Activated T-helper 1 cell treated with anti-CD3 and anti-CD28 coated beads, Interleukin-12 subunit alpha, Interleukin-12 subunit beta, Interleukin-2, Interleukin-4 antibody, amounts not matched to agents 30 ng/mL and 10 ng/mL and 1 ng/mL, durations not matched to agents 14 hours and 24 hours and 36 hours (primary cell): ENCODE results near the gene SSH3. TPM values are rescaled to one million over a fixed set of nuclear protein-coding genes. Genes with fewer than 3 reads are reported as not detected.
A peak's percentile ranks its signal among the peaks of the same experiment; 100 is the strongest.
"Not testable (repeated sequence)": the region's sequence is repeated elsewhere in the genome, so short reads cannot be mapped to it uniquely, and the experiment has no call there.

Experiments used
- DNase-seq: peaks from one replicate; pipeline ENCODE4 v3.0.0; 2021; ENCODE audit warnings: low spot score
- H3K27ac Mint-ChIP-seq: one replicate; pipeline ENCODE4 v1.8.0; 2021; ENCODE audit warnings: mild to moderate bottlenecking, mixed read lengths
- H3K27me3 Mint-ChIP-seq: one replicate; pipeline ENCODE4 v1.8.0; 2022; ENCODE audit warnings: mild to moderate bottlenecking, moderate library complexity, mixed read lengths; ENCODE audit not compliant: insufficient read depth
- H3K36me3 Mint-ChIP-seq: one replicate; pipeline ENCODE4 v1.8.0; 2021; ENCODE audit warnings: low read depth, mixed read lengths
- H3K4me1 Mint-ChIP-seq: one replicate; pipeline ENCODE4 v1.8.0; 2021; ENCODE audit warnings: low read depth, mixed read lengths
- H3K4me3 Mint-ChIP-seq: one replicate; pipeline ENCODE4 v1.8.0; 2021; ENCODE audit warnings: mild to moderate bottlenecking, moderate library complexity, mixed read lengths
- H3K9me3 Mint-ChIP-seq: one replicate; pipeline ENCODE4 v1.8.0; 2021; ENCODE audit warnings: mixed read lengths
- intact Hi-C: fragments of 100-400 bp; cut with micrococcal nuclease; formaldehyde crosslinking; loops from one replicate; pipeline ENCODE4 v1.15.1; 2024
- total RNA-seq: library from RNA; stranded (reverse); gene quantifications from 2 replicates; pipeline ENCODE4 v1.2.3, GENCODE V29; 2022

Gene SSH3
- total RNA-seq, 1 donor from 2014 or later: 9.4 TPM

DNA sequence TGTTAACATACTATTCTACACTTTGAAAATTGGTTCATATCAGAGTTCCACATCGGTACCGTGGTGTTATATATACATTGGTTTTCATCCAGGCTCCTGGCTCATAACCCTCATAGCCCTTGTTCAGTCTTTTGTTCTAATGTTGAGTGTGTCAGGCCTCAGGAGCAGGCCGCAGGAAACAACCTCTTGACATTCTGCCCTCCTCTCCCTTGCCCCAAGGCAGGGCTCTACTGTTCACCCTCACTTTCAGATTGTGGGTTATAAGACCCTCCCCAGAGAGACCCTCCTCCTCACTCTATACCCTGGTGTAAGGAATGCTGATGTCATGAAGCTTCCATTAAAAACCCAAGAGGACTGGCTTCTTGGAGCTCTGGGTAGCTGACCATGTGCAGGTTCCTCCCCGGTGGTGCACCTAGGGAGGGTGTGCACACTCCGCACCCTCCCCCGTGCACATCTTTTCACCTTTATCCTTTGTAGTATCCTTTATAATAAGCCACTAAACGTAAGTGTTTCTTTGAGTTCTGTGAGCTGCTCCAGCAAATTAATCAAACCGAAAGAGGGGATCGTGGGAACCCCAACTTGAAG is 12.1 kb downstream of the SSH3 start:
- Mint-ChIP-seq H3K27me3 (peaks cover 4% of the 10 kb centered on the region), H3K36me3 (peaks cover 4% of the 10 kb centered on the region), H3K27ac (no peak overlapping the region), H3K4me3 (peak overlapping the region; percentile 77), H3K4me1 (peaks cover 41% of the 10 kb centered on the region), H3K9me3 (no peaks in the 10 kb centered on the region)
- no peak for DNase-seq
- intact Hi-C loops: no loop called here

DNA sequence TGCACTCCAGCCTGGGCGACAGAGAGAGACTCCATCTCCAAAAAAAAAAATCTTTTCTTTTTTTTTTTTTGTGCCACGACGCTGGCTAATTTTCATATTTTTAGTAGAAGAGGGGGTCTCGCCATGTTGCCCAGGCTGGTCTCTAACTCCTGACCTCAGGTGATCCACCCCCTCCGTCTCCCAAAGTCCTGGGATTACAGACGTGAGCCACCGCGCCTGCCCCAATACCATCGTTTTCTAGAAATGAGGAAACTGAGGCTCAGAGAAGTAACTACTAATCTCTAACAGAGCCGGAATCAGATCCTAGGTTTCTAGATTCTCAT is 13.5 kb downstream of the SSH3 start:
- Mint-ChIP-seq H3K27me3 (peaks cover 4% of the 10 kb centered on the region), H3K4me1 (peaks cover 43% of the 10 kb centered on the region), H3K4me3 (peak overlapping the region; percentile 94), H3K27ac (peak overlapping the region; percentile 100), H3K36me3 (peaks cover 4% of the 10 kb centered on the region), H3K9me3 (no peaks in the 10 kb centered on the region)
- DNase-seq: no peak
- intact Hi-C loops: loop anchor here (1.0 to 2.0 kb wide), 11 partner anchors 14 to 236 kb away; partner anchors contain the start of genes AIP, POLD4 and SSH3

DNA sequence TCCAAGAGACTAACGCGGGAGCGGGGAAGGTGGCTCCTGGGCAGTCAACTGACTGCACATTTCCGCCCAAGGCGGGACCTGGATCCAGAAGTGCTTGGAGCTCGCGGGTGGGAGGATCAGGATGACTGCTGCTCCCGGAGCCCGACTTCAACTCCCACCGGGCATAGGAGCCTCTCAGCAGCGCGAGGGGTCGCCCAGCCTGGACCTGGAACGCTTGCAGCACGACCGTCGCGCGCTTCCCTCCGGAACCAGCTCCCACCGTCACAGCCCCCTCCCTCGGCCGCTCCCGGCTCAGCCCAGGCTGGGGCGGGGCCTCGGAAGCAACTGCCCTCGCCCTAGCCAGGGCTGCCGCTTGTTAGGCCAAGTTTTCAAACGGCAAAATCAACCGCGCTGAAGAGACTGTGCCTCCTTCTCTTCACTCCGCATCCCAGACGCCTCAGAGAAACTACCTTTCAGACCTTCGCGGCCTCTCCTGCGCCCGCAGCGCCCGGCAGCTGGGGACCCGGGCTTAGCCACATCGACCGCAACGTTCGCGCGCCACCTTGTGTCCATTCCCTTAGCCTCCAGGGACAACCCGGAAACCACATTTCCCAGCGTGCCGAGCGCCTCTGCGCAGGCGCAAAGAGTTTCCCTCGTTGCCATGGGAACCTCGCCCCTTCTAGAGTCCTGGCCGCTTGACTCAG is 14.0 kb downstream of the SSH3 start:
- intact Hi-C loops: loop anchor here (1.0 to 2.0 kb wide), 11 partner anchors 15 to 236 kb away; partner anchors contain the start of genes AIP, POLD4 and SSH3
- DNase-seq: peak; percentile 98

DNA sequence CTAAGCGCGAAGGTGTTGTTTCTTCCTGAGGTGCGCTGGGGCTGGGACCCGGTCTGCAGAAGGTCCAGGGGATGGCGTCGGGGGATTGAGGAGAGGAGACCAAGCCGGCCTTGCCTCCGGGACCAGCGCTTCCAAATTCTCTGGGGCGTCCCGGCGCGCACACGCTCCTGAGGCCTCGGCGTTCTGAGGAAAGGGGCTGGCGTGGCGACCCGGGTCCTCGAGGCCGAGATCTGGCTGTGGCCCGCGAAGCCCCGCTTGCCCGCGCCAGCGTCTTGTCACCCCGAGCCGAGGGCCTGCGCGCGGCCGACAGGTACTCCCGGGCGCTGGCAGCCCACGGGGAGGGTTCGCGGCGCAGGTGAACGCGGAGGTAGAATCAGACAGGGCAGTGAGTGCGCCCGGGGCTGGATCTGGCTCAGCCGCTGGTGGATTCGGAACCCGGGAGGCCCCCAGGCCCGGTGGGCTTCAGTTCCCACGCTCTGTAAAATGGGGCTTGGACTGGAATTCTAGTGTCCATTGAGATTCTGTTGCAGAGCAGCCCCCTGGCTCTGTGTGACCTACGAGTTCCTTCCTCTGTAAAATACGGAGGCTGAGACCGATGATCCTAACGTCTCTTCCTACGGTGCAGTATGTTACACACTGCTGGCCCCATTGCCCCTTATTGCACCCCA is 14.7 kb downstream of the SSH3 start:
- intact Hi-C loops: loop anchor here (1.0 to 2.0 kb wide), 11 partner anchors 15 to 237 kb away; partner anchors contain the start of genes AIP, POLD4 and SSH3
- H3K36me3 Mint-ChIP-seq: no peaks in the 10 kb centered on the region
- H3K27ac Mint-ChIP-seq: peak overlapping the region; percentile 100
- no peak for DNase-seq
- H3K9me3 Mint-ChIP-seq: no peaks in the 10 kb centered on the region
- H3K4me1 Mint-ChIP-seq: peaks cover 32% of the 10 kb centered on the region
- H3K4me3 Mint-ChIP-seq: peak overlapping the region; percentile 94
- peaks cover 4% of the 10 kb centered on the region for H3K27me3 Mint-ChIP-seq

More for the DNA sequence above, 14.0 kb downstream of the SSH3 start:
- H3K27me3 Mint-ChIP-seq: peaks cover 4% of the 10 kb centered on the region
- no peaks in the 10 kb centered on the region for H3K9me3 Mint-ChIP-seq
- H3K4me3 Mint-ChIP-seq: peak overlapping the region; percentile 94
- peak overlapping the region; percentile 100 for H3K27ac Mint-ChIP-seq
- H3K36me3 Mint-ChIP-seq: peaks cover 3% of the 10 kb centered on the region
- peaks cover 39% of the 10 kb centered on the region for H3K4me1 Mint-ChIP-seq

DNA sequence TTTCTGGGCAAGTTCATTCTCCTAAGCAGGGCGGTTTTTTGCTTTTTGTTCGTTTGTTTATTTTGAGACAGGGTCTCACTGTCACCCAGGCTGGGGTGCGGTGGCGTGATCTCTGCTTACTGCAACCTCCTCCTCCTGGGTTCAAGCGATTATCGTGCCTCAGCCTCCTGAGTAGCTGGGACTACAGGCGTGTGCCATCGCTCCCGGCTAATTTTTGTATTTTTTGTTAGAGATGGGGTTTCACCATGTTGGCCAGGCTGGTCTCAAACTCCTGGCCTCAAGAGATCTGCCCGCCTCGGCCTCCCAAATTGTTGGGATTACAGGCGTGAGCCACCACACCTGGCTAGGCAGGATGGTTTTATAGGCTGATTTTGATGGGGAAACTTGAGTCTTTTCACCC is 15.5 kb downstream of the SSH3 start:
- DNase-seq, intact Hi-C loops, H3K27ac Mint-ChIP-seq, H3K27me3 Mint-ChIP-seq, H3K9me3 Mint-ChIP-seq, H3K36me3 Mint-ChIP-seq: not testable (repeated sequence)
- peaks cover 24% of the 10 kb centered on the region for H3K4me1 Mint-ChIP-seq
- peak overlapping the region; percentile 94 for H3K4me3 Mint-ChIP-seq

DNA sequence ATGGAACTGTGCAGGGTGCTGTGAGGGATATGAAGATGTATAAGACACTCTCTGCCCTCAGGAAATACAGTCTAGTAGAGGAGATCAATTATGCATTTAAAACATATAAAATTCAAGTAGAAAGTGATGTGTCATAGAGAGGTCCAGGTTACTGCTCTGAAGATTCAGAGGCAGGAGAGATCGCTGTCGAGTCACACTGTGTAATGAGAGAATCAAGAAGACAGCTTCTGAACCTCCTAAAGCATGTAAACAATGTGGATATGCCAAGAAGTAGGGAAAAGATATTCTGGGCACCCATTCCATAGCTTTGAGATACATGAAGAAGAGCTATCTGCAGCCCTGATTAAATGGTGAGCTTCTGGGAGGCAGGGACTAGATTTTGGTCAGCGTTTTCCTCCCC is 16.7 kb downstream of the SSH3 start:
- Mint-ChIP-seq H3K27ac (no peak overlapping the region), H3K9me3 (no peaks in the 10 kb centered on the region)

DNA sequence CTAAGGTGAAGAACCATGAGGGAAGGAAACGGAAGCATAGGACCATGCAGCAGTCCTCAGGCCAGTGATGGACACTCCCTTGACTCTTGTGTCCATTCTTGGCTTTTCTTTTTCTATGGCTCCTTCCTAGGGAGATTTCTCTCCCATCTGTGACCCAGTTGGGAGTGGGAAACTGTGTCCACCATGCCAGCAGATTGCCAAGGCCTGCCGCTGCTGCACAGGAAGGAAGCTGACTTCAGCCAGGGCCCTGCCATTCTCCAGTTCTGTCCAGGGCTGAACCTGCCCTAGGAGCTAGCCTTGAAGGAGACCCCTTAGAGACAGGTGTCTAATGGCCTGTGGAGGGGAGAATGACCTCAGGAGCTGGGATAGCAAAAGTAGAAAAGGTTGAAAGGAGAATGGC is 17.4 kb downstream of the SSH3 start:
- no peak overlapping the region for H3K4me3 Mint-ChIP-seq
- no peaks in the 10 kb centered on the region for H3K9me3 Mint-ChIP-seq
- no peak overlapping the region for H3K27ac Mint-ChIP-seq
- DNase-seq: no peak
- intact Hi-C loops: no loop called here
- H3K27me3 Mint-ChIP-seq: peaks cover 4% of the 10 kb centered on the region
- H3K36me3 Mint-ChIP-seq: no peaks in the 10 kb centered on the region
- H3K4me1 Mint-ChIP-seq: peaks cover 19% of the 10 kb centered on the region

More for the DNA sequence above, 16.7 kb downstream of the SSH3 start:
- Mint-ChIP-seq H3K36me3 (no peaks in the 10 kb centered on the region), H3K27me3 (peaks cover 4% of the 10 kb centered on the region), H3K4me3 (no peak overlapping the region), H3K4me1 (peaks cover 19% of the 10 kb centered on the region)
- intact Hi-C loops: no loop called here
- no peak for DNase-seq

DNA sequence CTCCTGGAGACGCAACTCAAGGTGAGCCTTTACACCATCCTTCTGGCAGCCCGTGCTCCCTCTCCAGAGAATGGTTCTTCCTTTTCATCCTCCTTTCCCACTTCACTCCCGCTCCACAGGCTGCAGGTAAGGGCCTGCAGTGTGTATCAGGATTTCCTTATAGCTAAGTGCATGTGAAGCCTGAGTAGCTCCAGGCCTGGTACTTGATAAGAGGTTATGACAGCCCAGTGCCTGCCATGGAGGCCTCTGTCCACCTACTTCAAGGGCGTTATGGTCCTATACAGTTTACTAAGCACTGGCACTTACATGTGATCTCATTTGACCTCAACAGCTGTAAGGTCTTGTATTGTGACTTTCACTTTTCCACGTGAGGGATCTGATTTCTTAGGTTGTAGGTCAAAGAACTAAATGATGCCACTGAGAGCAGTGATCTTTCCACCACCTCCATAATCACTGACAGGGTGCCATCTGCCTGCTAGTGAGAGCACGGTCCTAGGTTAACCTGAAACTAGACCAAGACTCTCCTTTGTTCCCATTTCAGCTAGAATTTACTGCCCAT is 18.1 kb downstream of the SSH3 start:
- Mint-ChIP-seq H3K27me3 (peaks cover 4% of the 10 kb centered on the region), H3K4me1 (peaks cover 19% of the 10 kb centered on the region), H3K27ac (no peak overlapping the region), H3K36me3 (no peaks in the 10 kb centered on the region), H3K4me3 (no peak overlapping the region), H3K9me3 (no peaks in the 10 kb centered on the region)
- DNase-seq: no peak
- intact Hi-C loops: no loop called here

DNA sequence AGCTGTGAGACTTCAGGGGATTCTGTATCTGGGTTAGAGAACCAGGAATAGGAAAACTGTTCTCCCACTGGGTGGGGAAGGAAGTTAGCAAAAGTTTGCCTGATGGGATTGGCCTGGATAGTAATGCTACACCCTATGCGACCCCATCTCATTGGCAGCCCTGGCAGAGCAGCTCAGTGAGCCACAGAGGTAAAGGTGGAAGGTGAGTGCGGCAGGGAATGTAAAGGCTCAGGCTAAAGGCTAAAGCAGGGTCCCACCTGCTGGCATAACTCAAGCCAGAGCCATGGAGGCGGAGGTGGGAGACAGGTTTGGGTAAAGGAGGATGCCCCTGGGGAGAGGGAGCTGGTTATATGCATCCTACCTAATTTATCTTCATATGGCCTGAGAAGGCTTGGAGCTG is 18.7 kb downstream of the SSH3 start:
- H3K4me3 Mint-ChIP-seq: no peak overlapping the region
- H3K36me3 Mint-ChIP-seq: no peaks in the 10 kb centered on the region
- H3K27me3 Mint-ChIP-seq: peaks cover 4% of the 10 kb centered on the region
- H3K9me3 Mint-ChIP-seq: no peaks in the 10 kb centered on the region
- DNase-seq: no peak
- no peak overlapping the region for H3K27ac Mint-ChIP-seq
- peaks cover 19% of the 10 kb centered on the region for H3K4me1 Mint-ChIP-seq
- intact Hi-C loops: no loop called here

DNA sequence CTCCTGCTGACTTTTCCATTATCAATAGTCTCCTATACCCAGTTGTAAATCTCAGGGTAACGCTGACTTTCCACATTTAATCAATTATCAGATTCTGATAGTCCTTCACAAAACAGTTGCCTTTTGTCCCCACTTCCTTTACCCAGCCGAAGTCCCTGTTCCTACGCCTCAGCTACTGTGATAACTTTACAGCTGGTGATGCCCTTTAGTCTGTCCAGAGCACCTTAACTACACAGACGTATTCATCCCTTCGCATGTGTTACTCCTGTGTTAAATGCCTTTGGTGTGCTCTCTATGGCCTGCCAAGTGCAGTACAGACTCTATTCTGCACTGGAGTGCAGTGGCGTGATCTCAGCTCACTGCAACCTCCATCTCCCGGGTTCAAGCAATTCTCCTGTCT is 20.2 kb downstream of the SSH3 start:
- intact Hi-C loops: no loop called here
- Mint-ChIP-seq H3K36me3 (no peaks in the 10 kb centered on the region), H3K27ac (peak overlapping the region; percentile 4), H3K9me3 (no peaks in the 10 kb centered on the region), H3K27me3 (peaks cover 3% of the 10 kb centered on the region), H3K4me3 (no peak overlapping the region), H3K4me1 (peaks cover 9% of the 10 kb centered on the region)
- no peak for DNase-seq

DNA sequence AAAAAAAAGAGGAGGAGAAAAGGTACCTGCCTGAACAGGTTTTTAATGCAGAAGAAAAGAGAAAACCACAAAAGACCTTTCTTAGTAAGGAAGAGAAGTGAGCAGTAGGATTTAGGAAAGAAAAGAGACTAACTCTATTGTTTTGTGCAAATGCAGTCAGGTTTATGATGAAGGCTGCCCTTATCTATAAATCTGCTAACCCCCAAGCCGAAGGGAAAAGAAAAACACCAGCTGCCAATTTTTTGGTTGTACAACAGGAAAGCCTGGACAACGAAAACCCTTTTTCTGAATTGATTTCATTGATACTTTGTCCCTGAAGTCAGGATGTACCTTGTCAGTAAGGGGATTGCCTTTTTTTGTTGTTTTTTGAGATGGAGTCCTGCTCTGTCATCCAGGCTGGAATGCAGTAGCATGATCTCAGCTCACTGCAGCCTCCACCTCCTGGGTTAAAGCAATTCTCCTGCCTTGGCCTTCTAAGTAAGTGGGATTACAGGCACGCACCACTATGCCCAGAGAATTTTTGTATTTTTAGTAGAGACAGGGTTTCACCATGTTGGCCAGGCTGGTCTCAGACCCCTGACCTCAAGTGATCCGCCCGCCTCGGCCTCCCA is 28.9 kb downstream of the SSH3 start:
- Mint-ChIP-seq H3K27ac (no peak overlapping the region), H3K9me3 (no peaks in the 10 kb centered on the region), H3K36me3 (no peaks in the 10 kb centered on the region), H3K4me3 (no peak overlapping the region), H3K27me3 (peaks cover 2% of the 10 kb centered on the region), H3K4me1 (no peaks in the 10 kb centered on the region)
- no peak for DNase-seq
- intact Hi-C loops: no loop called here

DNA sequence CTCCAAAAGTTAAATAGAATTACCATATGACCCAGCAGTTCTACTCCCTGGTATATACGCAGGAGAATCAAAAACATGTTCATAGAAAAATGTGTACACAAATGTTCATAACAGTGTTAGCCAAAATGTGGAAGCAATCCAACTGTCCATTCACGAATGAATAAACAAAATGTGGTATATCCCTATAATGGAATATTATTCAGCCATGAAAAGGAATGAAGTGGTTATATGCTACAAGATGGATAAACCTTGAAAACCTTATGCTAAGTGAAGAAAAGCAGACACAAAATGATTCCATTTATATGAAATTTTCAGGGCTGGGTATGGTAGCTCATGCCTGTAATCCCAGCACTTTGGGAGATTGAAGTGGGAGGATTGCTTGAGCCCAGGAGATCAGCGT is 33.9 kb downstream of the SSH3 start:
- H3K36me3 Mint-ChIP-seq: no peaks in the 10 kb centered on the region
- no peak overlapping the region for H3K27ac Mint-ChIP-seq
- H3K27me3 Mint-ChIP-seq: no peaks in the 10 kb centered on the region
- no peaks in the 10 kb centered on the region for H3K9me3 Mint-ChIP-seq
- intact Hi-C loops: no loop called here
- H3K4me1 Mint-ChIP-seq: no peaks in the 10 kb centered on the region
- no peak overlapping the region for H3K4me3 Mint-ChIP-seq
- no peak for DNase-seq

DNA sequence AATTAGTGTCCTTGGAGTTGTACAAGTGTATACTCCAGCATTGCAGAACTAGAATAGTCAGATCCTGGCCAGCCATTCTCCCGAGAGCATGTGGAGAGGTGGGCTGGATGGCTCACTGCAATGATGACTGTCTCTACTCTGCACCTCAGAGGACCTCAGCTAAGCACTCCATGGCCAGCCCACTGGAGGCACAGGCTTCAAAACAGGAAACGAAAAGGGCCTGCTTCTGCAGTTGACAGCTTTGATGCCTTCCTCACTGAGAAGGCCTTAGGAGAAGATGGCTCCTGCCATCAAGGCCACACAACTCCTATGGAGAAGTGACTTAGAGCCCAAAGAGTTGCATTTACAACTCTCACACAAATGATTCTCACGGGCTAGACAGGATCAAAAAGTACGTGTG is 40.9 kb downstream of the SSH3 start:
- Mint-ChIP-seq H3K36me3 (peaks cover 2% of the 10 kb centered on the region), H3K27me3 (no peaks in the 10 kb centered on the region), H3K4me1 (peaks cover 29% of the 10 kb centered on the region), H3K4me3 (peak overlapping the region; percentile 71), H3K9me3 (no peaks in the 10 kb centered on the region), H3K27ac (peak overlapping the region; percentile 71)
- no peak for DNase-seq
- intact Hi-C loops: no loop called here
